ENCODE measurements around the gene MYO18A.

Gene MYO18A

DNA sequence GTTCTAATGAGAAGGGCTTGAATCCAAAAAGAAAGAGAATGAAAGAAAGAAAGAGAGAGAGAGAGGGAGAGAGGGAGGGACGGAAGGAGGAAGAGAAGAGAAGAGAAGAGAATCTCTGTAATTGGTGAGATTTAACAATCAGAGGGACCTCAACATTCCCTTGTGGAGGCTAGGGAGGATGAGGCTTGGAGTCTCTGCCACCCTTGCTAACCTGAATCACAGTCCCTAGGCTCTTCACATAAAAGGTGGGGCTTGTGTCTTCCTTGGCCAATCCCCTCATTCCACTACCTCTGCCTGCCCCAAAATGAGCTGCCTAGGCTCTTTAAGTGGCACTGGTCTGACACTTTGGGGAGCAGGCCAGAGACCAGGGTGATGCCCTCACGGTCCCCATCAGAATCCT is 107.2 kb downstream of the MYO18A start:
- no peak for DNase-seq

DNA sequence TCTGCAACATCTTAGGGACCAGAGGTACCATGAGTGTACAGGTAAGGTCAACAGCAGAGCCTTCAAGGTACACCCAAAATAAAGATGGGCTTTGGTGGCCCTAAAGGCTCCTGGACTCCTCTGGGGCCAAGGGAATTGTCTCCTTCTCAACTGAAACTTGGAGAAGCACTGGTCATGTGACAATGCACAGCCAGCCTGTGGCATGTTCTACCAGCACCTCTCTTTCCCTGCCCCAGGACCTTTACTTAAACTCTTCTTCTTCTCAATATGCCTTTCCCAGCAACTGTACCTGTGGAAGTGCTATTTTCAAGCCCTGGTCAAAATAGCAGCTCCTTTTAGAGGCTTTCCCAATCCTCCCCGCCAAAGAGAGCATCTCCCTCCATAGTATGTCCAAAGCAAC is 108.9 kb downstream of the MYO18A start:
- DNase-seq = no peak

DNA sequence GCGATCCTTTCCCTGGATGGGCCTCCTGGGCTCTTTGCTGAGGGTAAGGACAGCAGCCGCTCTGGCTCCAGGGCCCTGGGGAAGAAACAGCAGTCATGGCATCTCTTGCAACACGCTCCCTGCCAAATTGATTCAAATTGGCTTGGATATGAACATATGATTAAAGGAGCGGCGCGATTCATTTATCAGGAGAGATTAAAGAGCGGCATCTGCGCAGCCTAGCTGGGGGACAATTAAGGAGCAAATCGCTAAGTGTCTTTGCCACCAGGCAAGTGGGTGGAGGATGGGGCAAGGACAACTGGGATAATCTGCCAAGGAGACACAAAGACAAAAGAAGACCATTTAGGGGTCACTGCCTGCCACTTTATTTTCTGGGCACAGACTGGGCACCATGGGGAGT is 109.4 kb downstream of the MYO18A start:
- DNase-seq = peak; percentile 99

DNA sequence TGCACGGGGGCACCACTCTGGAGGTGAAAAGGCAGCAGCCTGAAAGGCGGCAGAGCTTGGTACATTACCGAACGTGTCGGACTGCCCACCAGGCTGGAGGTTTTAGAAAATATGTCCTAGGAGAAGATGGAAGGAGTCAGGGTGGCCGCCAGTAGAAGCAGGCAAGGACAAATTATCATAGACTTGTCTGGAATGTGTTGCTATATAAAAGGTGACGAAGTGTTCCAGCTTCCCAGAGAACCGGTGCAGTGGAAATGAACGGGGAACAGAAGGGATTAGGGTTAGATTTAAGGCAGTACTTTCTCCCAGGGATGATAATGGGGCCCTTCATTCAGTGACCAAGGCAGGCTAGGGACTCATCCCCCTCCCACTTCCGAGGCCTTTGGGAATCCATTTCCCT is 109.9 kb downstream of the MYO18A start:
- no peak for DNase-seq

DNA sequence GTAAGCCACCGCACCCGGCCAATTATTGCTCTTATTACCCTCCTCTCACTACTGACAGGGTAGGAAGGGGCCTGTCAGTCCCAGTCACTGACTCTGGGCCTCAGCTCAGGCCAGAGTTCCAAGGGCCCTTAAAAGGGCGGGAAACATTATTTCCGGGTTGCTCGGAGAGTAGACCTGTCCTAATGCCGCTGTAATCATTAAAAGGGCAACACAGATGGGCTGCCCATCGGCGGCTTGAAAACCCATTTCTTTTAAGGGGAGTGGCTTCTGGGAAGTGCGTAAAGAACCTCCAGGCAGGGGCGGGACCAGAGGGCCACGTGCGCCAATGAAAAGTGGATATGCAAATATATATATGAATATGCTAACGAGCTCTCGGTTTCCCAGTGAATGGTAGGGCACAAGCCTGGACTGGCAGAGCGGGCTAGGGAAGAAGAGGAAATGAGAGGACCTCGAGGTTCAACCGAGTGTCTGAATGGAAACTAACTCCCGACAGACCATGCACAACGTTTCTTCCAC is 110.6 kb downstream of the MYO18A start:
- no peak for DNase-seq

DNA sequence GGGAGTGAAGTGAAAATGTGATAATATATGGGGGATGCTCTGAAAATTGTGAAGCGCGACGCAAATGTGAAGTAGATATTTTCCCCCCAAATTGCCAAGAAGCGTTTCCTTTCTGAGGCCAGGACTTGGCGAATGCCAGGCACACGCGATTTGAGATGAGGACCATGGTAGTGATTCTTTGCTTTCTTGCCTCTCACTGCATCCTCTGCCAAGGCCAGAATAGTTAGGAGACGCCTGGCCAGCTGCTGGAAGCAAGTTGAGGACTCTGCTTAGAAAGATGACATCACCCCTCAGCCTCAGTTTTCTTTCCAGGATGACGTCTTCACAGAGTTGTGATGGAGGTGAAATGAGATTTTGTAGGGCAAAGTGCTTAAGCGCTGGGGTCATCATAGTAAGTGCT is 111.4 kb downstream of the MYO18A start:
- no peak for DNase-seq

DNA sequence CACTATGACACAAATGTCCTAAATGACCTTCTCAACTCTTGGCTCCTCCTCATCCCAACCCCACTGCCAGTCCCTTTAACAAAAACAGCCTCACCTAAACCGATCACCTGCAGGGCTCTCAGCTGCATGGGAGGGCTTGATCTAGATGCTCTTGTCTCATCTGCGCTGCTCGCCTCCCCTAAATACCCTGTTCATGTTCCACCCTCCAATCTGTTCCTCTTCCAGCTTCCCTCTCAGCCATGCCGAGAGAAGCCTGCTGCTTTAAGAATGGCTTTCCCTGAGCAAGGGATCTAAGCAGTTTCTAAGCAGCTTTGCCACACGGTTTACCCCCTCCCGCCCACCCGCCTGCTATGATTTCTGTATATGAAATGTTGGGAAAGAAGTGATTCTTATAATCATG is 113.6 kb downstream of the MYO18A start:
- DNase-seq = peak; percentile 94

DNA sequence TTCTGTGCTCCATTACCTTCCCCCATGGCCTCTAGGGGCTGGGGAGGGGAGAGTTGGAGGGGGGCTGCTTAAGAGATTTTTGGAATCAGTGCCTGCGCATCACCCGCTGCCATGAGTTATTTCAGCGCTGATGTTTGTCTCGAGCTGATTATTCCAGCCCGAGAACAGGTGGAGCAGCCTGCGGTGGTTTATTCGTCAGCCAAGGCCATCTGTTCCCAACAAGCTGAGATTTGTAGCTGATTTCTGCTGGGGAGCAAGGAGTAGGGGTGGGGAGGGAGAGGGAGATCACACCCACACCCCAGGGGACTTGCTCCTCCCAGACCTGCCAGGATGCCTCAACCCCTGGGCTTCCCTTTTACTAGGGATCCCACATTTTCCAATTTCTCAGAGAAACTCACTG is 114.2 kb downstream of the MYO18A start:
- DNase-seq = peak; percentile 96

DNA sequence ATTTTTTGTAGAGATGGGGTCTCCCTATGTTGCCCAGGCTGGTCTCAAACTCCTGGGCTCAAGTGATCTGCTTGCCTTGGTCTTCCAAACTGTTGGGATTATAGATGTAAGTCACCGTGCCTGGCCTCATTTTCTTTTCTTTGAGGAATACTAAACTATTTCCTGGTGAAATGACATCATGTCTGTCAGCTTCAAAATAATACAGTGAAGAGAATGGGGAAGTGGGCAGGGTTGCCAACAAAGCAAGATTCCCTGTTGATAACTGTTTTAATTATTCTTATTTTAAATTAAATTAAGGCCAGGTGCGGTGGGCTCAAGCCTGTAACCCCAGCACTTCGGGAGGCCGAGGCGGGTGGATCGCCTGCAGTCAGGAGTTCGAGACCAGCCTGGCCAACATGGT is 116.2 kb downstream of the MYO18A start:
- DNase-seq = no peak

DNA sequence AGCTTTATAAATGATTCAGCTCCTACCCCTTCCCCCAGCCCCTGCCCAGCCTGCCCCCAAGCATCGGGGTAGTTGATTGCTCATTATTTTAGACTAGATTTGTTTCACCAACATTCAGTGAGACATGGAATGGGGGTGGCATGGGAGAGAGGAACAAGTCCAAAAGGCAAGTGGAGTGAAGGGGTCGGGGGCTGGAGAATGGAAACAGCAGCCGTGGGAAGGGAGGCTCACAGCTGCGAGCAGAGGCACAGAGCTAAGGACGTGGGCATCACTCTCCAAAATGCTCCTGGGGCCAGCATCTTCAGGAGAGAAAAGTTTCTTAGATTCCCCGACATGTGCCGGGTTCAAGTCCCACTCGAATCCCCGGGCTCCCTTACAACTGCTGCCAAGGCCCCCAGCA is 118.0 kb downstream of the MYO18A start:
- DNase-seq = no peak

DNA sequence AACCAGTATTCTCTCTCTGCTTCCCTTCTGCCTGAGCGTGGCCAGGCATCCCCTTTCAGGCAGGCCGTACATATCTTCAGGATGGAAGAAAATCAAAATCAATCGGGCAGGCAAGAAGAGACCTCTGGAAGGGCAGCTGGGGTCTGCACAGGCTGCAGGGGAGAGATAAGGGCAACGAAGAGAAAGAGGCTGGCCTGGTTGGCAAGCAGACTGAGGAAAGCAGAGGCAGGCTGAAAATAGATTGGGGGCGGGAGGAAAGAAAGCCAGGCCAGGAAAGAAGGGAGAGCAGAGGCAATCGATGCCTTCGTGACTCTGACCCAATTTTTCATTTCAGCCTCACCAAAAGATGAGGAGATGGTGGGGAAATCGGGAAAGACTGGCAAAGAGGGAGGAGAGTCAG is 119.2 kb downstream of the MYO18A start:
- DNase-seq = no peak

DNA sequence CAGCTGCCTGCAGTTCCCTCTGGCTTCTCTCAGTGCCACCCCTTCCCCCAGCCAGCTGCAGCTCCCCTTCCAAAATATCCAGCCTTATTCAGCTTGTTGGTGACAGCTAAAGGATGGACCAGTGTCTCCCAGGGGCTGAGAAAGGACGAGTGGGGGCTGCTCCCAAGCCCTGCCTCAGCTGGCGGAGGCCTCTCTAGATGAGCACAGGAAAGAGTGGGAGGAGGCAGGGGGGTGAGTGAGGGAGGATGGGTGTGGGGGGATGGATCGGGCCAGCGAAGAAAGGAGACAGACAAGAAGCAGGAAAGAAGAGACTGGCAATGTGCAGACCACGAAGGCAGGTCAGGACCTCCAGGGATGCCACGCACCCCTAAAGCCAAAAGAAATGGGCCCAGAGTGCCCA is 119.7 kb downstream of the MYO18A start:
- DNase-seq = no peak

DNA sequence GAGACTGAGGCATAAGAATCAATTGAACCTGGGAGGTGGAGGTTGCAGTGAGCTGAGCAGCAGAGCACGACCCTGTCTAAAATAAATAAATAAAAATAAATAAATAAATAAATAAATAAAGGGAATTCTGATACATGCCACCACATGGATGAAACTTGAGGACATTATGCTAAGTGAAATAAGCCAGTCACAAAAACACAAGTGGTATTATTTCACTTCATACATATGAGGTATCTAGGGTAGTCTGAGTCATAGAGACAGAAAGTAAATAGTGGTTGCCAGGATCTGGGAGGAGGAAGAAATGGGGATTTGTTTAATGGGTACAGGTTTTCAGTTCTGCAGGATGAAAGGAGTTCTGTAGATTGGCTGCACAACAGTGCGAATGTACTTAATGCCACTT is 120.9 kb downstream of the MYO18A start:
- DNase-seq = peak; percentile 68

DNA sequence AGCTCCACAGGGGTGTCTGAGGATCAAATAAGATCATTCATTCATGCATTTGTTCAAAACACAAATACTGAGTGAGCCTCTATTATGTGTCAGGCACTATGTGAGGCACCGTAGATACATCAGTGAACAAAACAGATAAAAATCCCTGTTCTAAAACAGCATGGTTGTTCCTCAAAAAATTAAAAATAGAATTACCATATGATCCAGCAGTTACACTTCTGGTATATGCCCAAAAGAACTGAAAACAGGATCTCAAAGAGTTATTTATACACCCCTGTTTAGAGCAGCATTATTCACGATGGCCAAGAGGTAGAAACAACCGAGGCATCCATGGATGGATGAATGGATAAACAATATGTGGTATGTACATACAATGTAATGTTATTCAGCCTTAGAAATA is 121.8 kb downstream of the MYO18A start:
- DNase-seq = no peak

DNA sequence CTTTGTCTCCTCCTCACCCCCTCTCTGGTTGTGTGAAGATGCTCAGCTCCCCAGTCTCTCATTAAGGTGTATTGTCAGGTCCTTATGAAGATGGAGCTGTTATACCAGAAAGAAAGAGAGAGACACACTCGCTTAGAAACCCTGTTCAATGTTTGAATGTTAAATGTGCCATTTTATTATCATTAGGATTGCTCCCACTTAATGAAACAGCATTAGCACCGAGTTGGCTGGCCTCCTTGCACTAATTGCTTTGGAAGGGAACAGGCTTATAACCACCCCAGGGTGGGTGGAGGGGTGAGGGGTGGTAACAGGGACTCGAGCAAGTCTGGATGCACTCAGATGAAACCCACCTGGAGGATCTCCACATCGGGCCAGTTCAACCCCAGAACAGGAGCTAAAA is 122.8 kb downstream of the MYO18A start:
- DNase-seq = peak; percentile 77

DNA sequence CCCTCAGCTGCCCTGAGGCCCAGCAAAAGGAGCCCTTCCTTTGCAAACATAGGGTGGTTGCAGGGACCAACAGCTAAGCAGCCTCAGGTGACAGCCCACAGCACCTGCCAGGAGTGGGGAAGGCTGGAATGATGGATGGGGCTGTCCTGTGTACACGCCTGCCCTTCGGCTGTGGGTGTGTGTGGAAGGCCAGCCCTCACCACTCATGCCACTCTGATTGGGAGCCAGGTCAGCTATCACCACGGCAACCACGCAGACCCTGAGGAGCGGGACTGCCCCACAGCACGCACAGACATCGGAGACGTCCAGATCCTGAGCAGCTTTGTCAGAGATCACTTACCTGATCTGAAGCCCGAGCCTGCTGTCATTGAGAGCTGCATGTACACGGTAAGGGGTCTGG is 125.4 kb downstream of the MYO18A start:
- DNase-seq = peak; percentile 93

DNA sequence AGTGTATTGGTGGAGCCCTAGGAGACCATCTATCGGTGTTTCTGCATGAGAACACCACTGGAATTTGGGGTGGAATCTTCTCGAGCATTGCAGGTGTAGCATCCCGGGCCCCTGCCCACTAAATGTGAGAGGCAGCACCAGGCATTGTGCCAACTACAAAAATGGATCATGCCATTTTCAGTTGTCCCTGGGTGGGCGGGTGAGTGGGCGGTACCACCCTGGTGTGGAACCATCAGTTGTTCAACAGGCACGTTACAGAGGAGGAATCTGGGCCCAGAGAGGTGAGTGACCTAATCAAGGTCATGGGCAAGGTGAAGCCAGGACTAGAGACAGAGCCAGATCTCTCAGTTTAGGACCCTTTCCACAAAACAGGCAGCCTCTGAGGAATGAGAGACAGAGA is 128.5 kb downstream of the MYO18A start:
- DNase-seq = no peak

DNA sequence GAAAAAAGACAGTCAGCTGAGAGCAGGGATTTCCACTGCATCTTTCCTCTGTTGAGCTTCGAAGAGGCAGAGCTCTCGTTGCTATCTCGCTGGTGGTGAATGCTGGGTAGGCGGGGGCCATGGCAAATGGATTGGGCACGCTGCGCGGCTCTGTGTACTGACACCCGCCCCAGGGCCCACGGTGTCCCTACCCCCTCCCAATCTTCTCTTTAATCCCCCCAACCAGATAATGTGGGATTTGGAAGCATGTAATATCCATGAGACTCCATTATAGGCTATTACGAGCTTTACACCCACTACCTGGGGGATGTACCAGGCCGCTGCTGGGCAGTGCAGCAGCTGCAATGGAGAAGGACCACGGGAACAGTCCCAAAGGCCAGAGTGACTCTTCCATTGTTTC is 129.0 kb downstream of the MYO18A start:
- no peak for DNase-seq

DNA sequence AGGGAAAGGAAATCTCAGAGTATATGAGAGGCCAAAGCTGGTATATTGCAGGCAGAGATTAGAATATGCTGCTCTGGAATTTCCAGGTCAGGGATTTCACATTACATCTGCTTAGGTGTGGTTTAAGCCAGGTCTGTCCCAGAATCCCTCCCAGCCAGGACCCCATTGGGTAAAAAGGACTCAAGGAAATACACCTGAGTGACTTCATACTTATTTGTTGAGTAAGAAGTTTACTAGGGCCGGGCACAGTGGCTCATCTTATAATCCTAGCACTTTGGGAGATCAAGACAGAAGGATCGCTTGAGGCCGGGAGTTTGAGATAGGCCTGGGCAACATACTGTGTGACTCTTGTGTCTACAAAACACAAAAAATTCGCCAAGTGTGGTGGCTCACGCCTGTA is 130.0 kb downstream of the MYO18A start:
- no peak for DNase-seq

DNA sequence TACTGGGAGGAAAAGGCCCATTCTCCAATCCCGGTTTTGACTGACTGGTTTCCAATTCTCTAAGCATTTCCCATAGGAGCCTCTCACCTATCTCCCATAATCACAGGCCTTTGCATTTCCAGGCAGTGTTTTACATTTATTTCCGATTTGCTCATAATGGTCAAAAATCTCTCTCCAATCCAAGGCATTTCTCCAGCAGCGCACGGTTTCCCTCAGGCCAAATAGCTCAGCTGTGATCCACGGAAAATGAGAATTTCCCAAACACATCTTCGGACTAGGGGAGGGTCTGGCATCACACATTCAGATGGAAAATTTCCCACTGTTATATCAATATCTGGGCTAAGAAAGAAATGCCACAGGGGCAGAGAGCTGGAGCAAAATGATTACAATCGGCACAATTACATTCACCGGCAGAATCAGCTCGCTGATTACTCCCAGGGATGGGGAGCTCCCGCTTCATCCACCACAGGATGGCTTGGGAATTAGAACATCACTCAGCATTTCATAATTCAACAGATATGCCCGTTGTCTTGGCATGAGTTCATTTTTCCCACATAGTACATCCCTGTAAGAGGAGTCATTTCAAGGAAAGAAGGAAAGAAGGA is 130.6 kb downstream of the MYO18A start:
- DNase-seq = no peak

DNA sequence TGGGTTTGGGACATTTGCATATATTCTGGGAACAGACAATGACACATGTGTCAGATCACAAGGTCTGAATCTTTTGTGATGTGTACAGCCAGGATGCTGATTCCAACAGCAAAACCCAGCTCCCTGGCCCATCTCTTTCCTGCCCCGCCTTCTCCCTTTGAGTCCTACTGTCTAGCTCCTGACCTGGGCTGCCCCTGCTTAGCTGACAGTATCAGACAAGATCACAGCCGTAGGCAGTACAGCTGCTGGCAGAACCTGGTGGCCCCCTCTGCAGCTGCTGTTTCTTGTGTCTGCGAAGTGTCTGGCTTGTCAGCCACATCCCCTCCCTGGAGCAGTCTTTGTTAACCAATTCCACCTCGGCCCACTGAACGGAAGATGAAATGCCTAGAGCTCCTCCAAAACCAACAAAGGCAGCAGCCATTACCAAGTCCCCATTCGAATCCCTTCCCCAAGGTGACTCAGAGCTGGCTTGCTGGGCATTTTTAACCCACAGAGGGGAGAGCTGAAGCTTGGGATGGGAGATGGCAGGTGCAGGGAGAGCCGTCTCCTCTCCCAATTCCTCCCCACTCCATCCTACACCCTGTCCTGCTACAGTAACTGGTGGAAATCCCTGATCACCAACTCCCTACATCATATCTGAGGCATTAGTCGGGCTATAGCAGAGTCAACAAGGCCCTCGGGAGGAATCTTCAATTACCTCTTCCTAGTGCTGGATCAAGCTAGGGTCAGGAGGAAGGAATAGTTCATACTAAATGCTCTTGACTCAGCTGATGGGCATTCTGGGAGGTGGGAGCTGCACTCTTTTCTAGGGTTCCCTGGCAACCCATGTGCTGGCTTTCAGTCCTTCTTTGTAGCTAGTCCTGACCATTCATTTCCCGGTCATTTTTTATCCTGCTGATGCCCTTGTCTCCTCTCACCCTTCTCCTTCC is 131.5 kb downstream of the MYO18A start:
- peak; percentile 96 for DNase-seq

DNA sequence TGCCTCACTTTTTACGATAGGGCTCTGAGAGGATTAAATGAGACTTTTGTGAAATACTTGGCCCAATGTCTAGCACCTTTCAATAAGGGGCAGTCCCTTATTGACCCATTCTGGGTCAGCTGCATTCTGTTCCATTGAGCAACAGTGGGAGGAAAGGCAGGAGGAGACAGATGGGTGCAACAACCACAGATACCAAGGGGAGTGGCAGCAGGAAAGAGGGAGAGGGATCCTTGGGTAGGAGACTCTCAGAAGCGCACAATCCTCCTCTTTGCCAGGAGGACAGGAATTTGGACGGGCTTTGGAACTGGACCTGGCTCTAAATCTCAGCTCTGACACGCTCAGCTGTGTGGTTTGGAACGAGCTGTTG is 133.7 kb downstream of the MYO18A start:
- peak; percentile 28 for DNase-seq

DNA sequence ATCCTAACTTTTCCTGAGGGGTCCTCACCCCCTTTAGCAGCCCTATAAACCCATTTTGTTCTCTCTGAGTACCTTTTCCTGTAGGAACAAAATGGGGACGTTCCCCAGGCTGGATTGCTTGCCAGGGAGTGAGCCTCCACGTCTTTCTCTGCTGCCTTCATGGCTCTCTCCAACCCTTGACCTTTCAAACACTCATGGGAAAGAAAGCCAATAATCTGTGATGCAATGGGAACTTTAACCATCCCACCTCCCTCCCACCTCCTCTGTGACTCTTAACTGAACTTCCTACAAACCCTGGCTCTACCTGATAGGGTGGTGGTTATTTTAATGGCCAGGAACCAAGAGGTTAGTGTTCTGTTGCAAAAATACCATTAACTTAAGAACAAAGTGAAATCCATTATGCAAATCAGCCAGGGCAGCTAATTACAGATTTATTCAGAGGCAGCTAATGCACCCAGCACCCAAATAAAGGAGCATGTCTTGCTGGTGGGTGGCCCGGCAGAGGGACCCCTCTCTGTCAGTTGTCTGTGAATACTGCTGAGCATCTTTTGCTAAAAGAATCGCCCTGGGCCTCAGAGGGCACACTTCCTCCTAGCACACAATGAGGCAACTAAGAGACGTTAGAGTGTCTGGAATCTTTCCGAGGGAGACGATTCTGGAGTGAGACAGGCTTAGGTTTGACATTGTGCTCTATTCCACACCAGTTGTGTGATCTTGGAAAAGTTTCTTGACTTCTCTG is 134.3 kb downstream of the MYO18A start:
- peak; percentile 64 for DNase-seq

DNA sequence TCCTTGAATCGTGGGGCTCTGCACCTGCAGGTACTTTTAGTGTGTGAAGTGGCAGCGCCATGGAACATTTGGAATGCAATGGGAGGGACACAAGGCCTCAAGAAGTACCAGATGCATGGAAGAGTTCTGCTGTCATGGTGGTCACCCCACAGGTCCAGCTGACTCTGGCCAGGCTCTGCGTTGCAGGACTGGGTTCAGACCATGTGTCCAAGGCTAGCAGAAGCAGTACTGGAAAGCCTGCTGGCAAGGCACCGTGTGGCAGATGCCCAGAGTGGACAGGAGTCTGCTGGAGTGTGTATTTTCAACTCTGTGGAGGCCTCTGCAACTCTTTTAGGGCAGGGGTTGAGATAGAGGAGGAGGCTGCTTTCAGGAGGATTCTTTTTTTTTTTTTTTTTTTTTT is 135.2 kb downstream of the MYO18A start:
- DNase-seq = no peak
